ENCODE results near the gene KANSL3. TPM values are rescaled to one million over a fixed set of nuclear protein-coding genes. Genes with fewer than 3 reads are reported as not detected.

The KANSL3 gene
- total RNA-seq, 1 donor from 2014 or later, result 36.3 TPM

GRCh38 chr2:96578731-96579130 is 59.4 kb downstream of the KANSL3 start:
- no peak overlapping the region for H3K27ac Mint-ChIP-seq (ENCODE audit: unreplicated experiment)
- H3K4me3 Mint-ChIP-seq (ENCODE audit: unreplicated experiment), result no peak overlapping the region
- H3K4me1 Mint-ChIP-seq (ENCODE audit: unreplicated experiment), result no peaks in the 10 kb centered on the region
- H3K27me3 Mint-ChIP-seq (ENCODE audit: unreplicated experiment), result no peaks in the 10 kb centered on the region
- no peaks in the 10 kb centered on the region for H3K36me3 Mint-ChIP-seq (ENCODE audit: low read depth, unreplicated experiment)
- H3K9me3 Mint-ChIP-seq (ENCODE audit: unreplicated experiment), result no peaks in the 10 kb centered on the region
- DNase-seq (ENCODE audit: low spot score), result no peak
- no peak for TF ChIP-seq CTCF (IDR thresholded peaks at IDR 0.05; ENCODE audit: unreplicated experiment)

GRCh38 chr2:96577501-96577900 is 60.6 kb downstream of the KANSL3 start:
- Mint-ChIP-seq H3K4me3 (ENCODE audit: unreplicated experiment) (no peak overlapping the region), H3K27me3 (ENCODE audit: unreplicated experiment) (no peaks in the 10 kb centered on the region)
- no peak for TF ChIP-seq CTCF (IDR thresholded peaks at IDR 0.05; ENCODE audit: unreplicated experiment)

GRCh38 chr2:96575785-96576456 is 62.2 kb downstream of the KANSL3 start:
- TF ChIP-seq CTCF (IDR thresholded peaks at IDR 0.05; ENCODE audit: unreplicated experiment), result no peak
- DNase-seq (ENCODE audit: low spot score), result no peak
- Mint-ChIP-seq H3K36me3 (ENCODE audit: low read depth, unreplicated experiment) (no peaks in the 10 kb centered on the region), H3K4me1 (ENCODE audit: unreplicated experiment) (no peaks in the 10 kb centered on the region), H3K9me3 (ENCODE audit: unreplicated experiment) (no peaks in the 10 kb centered on the region), H3K4me3 (ENCODE audit: unreplicated experiment) (no peak overlapping the region), H3K27ac (ENCODE audit: unreplicated experiment) (no peak overlapping the region), H3K27me3 (ENCODE audit: unreplicated experiment) (no peaks in the 10 kb centered on the region)

More at GRCh38 chr2:96577501-96577900, 60.6 kb downstream of the KANSL3 start:
- Mint-ChIP-seq H3K36me3 (ENCODE audit: low read depth, unreplicated experiment) (no peaks in the 10 kb centered on the region), H3K4me1 (ENCODE audit: unreplicated experiment) (no peaks in the 10 kb centered on the region), H3K27ac (ENCODE audit: unreplicated experiment) (no peak overlapping the region), H3K9me3 (ENCODE audit: unreplicated experiment) (no peaks in the 10 kb centered on the region)
- DNase-seq (ENCODE audit: low spot score), result no peak

GRCh38 chr2:96574364-96574763 is 63.7 kb downstream of the KANSL3 start:
- Mint-ChIP-seq H3K4me1 (ENCODE audit: unreplicated experiment) (peaks cover 4% of the 10 kb centered on the region), H3K36me3 (ENCODE audit: low read depth, unreplicated experiment) (no peaks in the 10 kb centered on the region), H3K27me3 (ENCODE audit: unreplicated experiment) (no peaks in the 10 kb centered on the region), H3K9me3 (ENCODE audit: unreplicated experiment) (no peaks in the 10 kb centered on the region), H3K27ac (ENCODE audit: unreplicated experiment) (no peak overlapping the region), H3K4me3 (ENCODE audit: unreplicated experiment) (no peak overlapping the region)
- no peak for DNase-seq (ENCODE audit: low spot score)
- no peak for TF ChIP-seq CTCF (IDR thresholded peaks at IDR 0.05; ENCODE audit: unreplicated experiment)

- Mint-ChIP-seq H3K4me1 (ENCODE audit: unreplicated experiment) (peaks cover 6% of the 10 kb centered on the region), H3K27me3 (ENCODE audit: unreplicated experiment) (no peaks in the 10 kb centered on the region), H3K27ac (ENCODE audit: unreplicated experiment) (no peak overlapping the region), H3K4me3 (ENCODE audit: unreplicated experiment) (no peak overlapping the region), H3K9me3 (ENCODE audit: unreplicated experiment) (no peaks in the 10 kb centered on the region), H3K36me3 (ENCODE audit: low read depth, unreplicated experiment) (no peaks in the 10 kb centered on the region)
- TF ChIP-seq CTCF (IDR thresholded peaks at IDR 0.05; ENCODE audit: unreplicated experiment), result no peak
- DNase-seq (ENCODE audit: low spot score), result no peak
Observed at GRCh38 chr2:96568094-96568493, 70.0 kb downstream of the KANSL3 start.
